Adrenal gland (tissue), 12 donors: ENCODE measurements around the gene SLC23A3. TPM values are rescaled to one million over a fixed set of nuclear protein-coding genes. Genes with fewer than 3 reads are reported as not detected.
"Not testable (repeated sequence)": the region's sequence is repeated elsewhere in the genome, so short reads cannot be mapped to it uniquely, and the experiment has no call there.

Experiments used
- DNase-seq, 7 donors: peaks; one replicate each; pipeline ENCODE4 v3.0.0-alpha.2; 2019 to 2020
- H3K27ac ChIP-seq, 5 donors: fragments of 200-600 bp; sonication (generic) in 4 of 5; 1 replicate in 3 of 5; 2 replicates in 2 of 5; pipeline versions ENCODE4 v1.5.1 to v1.8.0; 2016 to 2020; ENCODE audit warnings: mild to moderate bottlenecking in 1 of 5
- H3K27me3 ChIP-seq: fragments of 200-600 bp; 2 replicates; pipeline ENCODE4 v1.8.0; 2021
- H3K36me3 ChIP-seq, 2 donors: fragments of 200-600 bp; replicated peaks in 1 of 2; 1 replicate in 1 of 2; 2 replicates in 1 of 2; pipeline versions ENCODE4 v1.5.1 to v1.8.0; 2018 to 2022
- H3K4me1 ChIP-seq, 2 donors: fragments of 200-600 bp; replicated peaks in 1 of 2; 1 replicate in 1 of 2; 2 replicates in 1 of 2; pipeline versions ENCODE4 v1.5.1 to v1.8.0; 2018 to 2021
- H3K4me3 ChIP-seq, 4 donors: fragments of 200-600 bp; sonication (generic) in 3 of 4; one replicate each; pipeline ENCODE4 v1.5.1; 2016 to 2018
- H3K9me3 ChIP-seq, 3 donors: fragments of 200-600 bp; sonication (generic) in 1 of 3; replicated peaks in 1 of 3; 1 replicate in 2 of 3; 2 replicates in 1 of 3; pipeline versions ENCODE4 v1.5.1 to v1.8.0; 2016 to 2021
- CTCF ChIP-seq, 6 experiments: fragments of 450-650 bp in 4 of 6; fragments of 200-600 bp in 2 of 6; sonication (generic) in 1 of 6; IDR thresholded peaks; 1 replicate in 5 of 6; 2 replicates in 1 of 6; pipeline versions ENCODE4 v1.5.1 to v1.8.0; 2016 to 2021; ENCODE audit warnings: antibody characterized with exemption in 6 of 6, mild to moderate bottlenecking in 2 of 6, moderate library complexity in 1 of 6
- POLR2A ChIP-seq, 2 donors: fragments of 450-650 bp; IDR thresholded peaks; one replicate each; pipeline ENCODE4 v1.6.1; 2017; ENCODE audit warnings: antibody characterized with exemption in 2 of 2, mild to moderate bottlenecking in 2 of 2, moderate library complexity in 1 of 2
- WGBS, 4 donors: extraction: QIAGEN DNeasy Blood & Tissue Kit in 2 of 4; methylation state at CpG; one replicate each; pipeline versions ENCODE4 v1.1.5 to v1.1.7; 2013 to 2017; 5-methylcytosine and 5-hydroxymethylcytosine counted together
- intact Hi-C, 2 donors: fragments of 100-400 bp; cut with DNase I; formaldehyde crosslinking; loops; one replicate each; pipeline versions ENCODE4 v1.14.1 to v1.15.0; 2022 to 2023
- polyA plus RNA-seq, 3 donors: library from polyadenylated mRNA; stranded (reverse); fragments of 200-250 nt in 2 of 3; fragments of 350-450 nt in 1 of 3; fragmentation: Illumina TruSeq in 1 of 3; extraction: RNeasy Lipid Tissue Mini Kit (QIAGEN cat#74804) in 1 of 3; gene quantifications; one replicate each; pipeline ENCODE4 v1.2.3, GENCODE V29; 2013 to 2014
- total RNA-seq, 9 donors: library from RNA; depleted of rRNA in 4 of 9; stranded (reverse); fragments of >200 nt in 4 of 9; fragments of 120-200 nt in 1 of 9; fragmentation: NEBNext Ultra II Directional in 1 of 9; extraction: Animal tissue kit (Norgen Biotek cat#: 25700) in 1 of 9; gene quantifications; one replicate each; pipeline versions ENCODE4 v1.1.0 to v1.2.4, GENCODE V29; 2013 to 2023
- donor health status: healthy with polysubstance abuse.
- donor health status: Bipolar disorder and iron deficiency.
- donor health status: DM: yes; HTN: yes; CAD: no.
- donor health status: DM: no; HTN: no; CAD: no.
- donor health status: DM: no; HTN: no; CAD: no.
- donor health status: DM: yes; HTN: yes; CAD: no.

SLC23A3 gene
- total and polyA plus RNA-seq, 12 donors: 0.11 to 4.3 (median 0.84) TPM; not detected in 2

GRCh38 chr2:219206328-219207133, 36.7 kb upstream of the SLC23A3 start, which contains the start of gene ZFAND2B:
ZFAND2B (plus strand) TSS chr2:219206782; CDS start chr2:219206988, 206 bp downstream.
- Histone ChIP-seq H3K36me3 (peaks cover 0 to 29% of the 10 kb centered on the region in 2 donors), H3K4me3 (peak within 1 kb of the TSS in 3 of 4 donors; percentile 55 to 90 (median 56)), H3K27ac (peak within 1 kb of the TSS; percentile 46 to 97 (median 95)), H3K27me3 (no peaks in the 10 kb centered on the region), H3K9me3 (no peaks in the 10 kb centered on the region), H3K4me1 (peaks cover 7 to 14% of the 10 kb centered on the region in 2 donors)
- peak in 4 of 6 experiments; percentile 18 to 50 (median 38) for TF ChIP-seq CTCF (IDR thresholded peaks at IDR 0.05)
- peak; percentile 88 to 96 for TF ChIP-seq POLR2A (IDR thresholded peaks at IDR 0.05)
- intact Hi-C loops: no loop called here
- 0 to 3% (median 0%) methylated on average over 12 to 76 of the region's 76 CpGs for WGBS, 4 donors
- DNase-seq: peak; percentile 92 to 96 (median 95)

- peak overlapping the region; percentile 10 to 97 (median 95) for H3K27ac ChIP-seq
- H3K27me3 ChIP-seq: no peaks in the 10 kb centered on the region
- TF ChIP-seq CTCF (IDR thresholded peaks at IDR 0.05): no peak
- no peak for TF ChIP-seq POLR2A (IDR thresholded peaks at IDR 0.05)
- 15 to 21% (median 20%) methylated on average over 7 of the region's 7 CpGs for WGBS, 4 donors
- no peaks in the 10 kb centered on the region for H3K9me3 ChIP-seq
- H3K4me3 ChIP-seq: peak overlapping the region in 3 of 4 donors; percentile 55 to 90 (median 56)
- peaks cover 0 to 28% of the 10 kb centered on the region in 2 donors for H3K36me3 ChIP-seq
- peaks cover 7 to 14% of the 10 kb centered on the region in 2 donors for H3K4me1 ChIP-seq
- intact Hi-C loops: no loop called here
- DNase-seq: no peak
These were observed 36.1 kb upstream of the SLC23A3 start for GRCh38 chr2:219205981-219206327.

GRCh38 chr2:219205165-219205538, 35.3 kb upstream of the SLC23A3 start:
- peak in 1 of 7 donors; percentile 7 for DNase-seq
- TF ChIP-seq CTCF (IDR thresholded peaks at IDR 0.05) (no peak), POLR2A (IDR thresholded peaks at IDR 0.05) (no peak)
- no peak overlapping the region for H3K27ac ChIP-seq
- WGBS, 4 donors: 82 to 89% (median 85%) methylated on average over 5 of the region's 5 CpGs
- intact Hi-C loops: no loop called here
- H3K9me3 ChIP-seq: no peaks in the 10 kb centered on the region
- H3K4me3 ChIP-seq: no peak overlapping the region
- no peaks in the 10 kb centered on the region for H3K27me3 ChIP-seq
- peaks cover 0 to 20% of the 10 kb centered on the region in 2 donors for H3K36me3 ChIP-seq
- peaks cover 7 to 14% of the 10 kb centered on the region in 2 donors for H3K4me1 ChIP-seq

GRCh38 chr2:219204425-219205164, 34.8 kb upstream of the SLC23A3 start:
- Histone ChIP-seq H3K4me3 (no peak overlapping the region), H3K36me3 (peaks cover 0 to 17% of the 10 kb centered on the region in 2 donors), H3K27me3 (peaks cover 2% of the 10 kb centered on the region), H3K4me1 (peaks cover 7 to 14% of the 10 kb centered on the region in 2 donors), H3K27ac (no peak overlapping the region), H3K9me3 (no peaks in the 10 kb centered on the region)
- DNase-seq: peak in 1 of 7 donors; percentile 16
- intact Hi-C loops: no loop called here
- TF ChIP-seq POLR2A (IDR thresholded peaks at IDR 0.05): no peak
- no peak for TF ChIP-seq CTCF (IDR thresholded peaks at IDR 0.05)
- WGBS, 4 donors: 87 to 94% (median 89%) methylated on average over 7 of the region's 7 CpGs

DNA sequence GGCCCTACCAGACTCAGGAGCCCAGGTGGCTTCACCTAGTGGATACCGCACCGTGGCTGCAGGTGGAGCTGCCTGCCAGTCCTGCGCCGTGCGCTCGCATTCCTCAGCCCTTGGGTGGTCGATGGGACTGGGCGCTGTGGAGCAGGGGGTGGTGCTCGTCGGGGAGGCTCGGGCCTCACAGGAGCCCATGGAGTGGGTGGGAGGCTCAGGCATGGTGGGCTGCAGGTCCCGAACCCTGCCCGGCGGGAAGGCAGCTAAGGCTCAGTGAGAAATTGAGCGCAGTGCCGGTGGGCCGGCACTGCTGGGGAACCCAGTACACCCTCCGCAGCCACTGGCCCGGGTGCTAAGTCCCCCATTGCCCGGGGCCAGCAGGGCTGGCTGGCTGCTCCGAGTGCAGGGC, 31.5 kb upstream of the SLC23A3 start:
- H3K9me3 ChIP-seq, H3K27me3 ChIP-seq, H3K4me3 ChIP-seq, H3K27ac ChIP-seq, intact Hi-C loops, H3K4me1 ChIP-seq, H3K36me3 ChIP-seq: not testable (repeated sequence)
- 79 to 93% (median 89%) methylated on average over 9 to 21 of the region's 21 CpGs for WGBS, 4 donors
- DNase-seq: peak in 1 of 7 donors; percentile 1

DNA sequence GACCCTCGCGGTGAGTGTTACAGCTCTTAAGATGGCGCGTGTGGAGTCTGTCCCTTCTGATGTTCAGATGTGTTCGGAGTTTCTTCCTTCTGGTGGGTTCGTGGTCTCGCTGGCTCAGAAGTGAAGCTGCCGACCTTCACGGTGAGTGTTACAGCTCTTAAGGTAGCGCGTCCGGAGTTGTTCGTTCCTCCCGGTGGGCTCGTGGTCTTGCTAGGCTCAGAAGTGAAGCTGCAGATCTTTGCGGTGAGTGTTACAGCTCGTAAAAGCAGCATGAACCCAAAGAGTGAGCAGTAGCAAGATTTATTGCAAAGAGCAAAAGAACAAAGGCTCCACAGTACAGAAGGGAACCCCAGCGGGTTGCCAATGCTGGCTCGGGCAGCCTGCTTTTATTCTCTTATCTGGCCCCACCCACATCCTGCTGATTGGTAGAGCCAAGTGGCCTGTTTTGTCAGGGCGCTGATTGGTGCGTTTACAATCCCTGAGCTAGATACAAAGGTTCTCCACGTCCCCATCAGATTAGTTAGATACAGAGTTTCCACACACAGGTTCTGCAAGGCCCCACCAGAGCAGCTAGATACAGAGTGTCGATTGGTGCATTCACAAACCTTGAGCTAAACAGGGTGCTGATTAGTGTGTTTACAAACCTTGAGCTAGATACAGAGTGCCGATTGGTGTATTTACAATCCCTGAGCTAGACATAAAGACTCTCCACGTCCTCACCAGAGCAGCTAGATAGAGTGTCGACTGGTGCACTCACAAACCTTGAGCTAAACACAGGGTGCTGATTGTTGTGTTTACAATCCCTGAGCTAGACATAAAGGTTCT, 30.9 kb upstream of the SLC23A3 start:
- H3K4me3 ChIP-seq, intact Hi-C loops, H3K4me1 ChIP-seq, H3K9me3 ChIP-seq, H3K36me3 ChIP-seq, H3K27me3 ChIP-seq, H3K27ac ChIP-seq: not testable (repeated sequence)
- peak in 1 of 7 donors; percentile 13 for DNase-seq
- WGBS, 4 donors: 56 to 76% (median 73%) methylated on average over 21 to 25 of the region's 26 CpGs
